ENCODE data around the gene WNT6.

DNA sequence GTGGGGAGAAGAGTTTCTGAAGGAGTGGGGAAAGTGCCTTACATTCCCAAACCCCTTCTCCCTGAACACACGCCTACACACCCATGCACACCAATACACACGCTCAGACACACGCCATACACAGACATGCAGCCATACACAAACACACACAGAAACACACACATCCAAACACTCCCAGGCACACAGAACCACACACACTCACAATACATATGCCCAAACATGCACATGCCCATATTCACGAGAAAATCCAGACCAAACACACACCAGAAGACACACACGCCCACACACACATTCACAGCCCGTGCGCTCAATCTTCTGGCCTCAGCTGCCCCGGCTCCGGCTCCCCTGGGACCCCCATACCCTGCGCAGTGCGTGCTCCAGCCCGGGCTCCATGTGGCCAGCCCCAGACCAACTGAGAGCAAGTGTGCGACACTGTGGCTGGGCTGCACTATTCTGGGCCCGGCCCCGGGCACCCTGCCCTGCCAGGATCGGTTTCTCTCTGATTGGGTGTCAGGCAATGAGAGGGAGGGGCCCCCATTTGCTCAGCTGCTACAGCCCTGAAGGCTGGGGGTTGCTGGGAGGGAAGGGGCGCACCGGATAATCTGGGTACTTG, 28.1 kb upstream of the WNT6 start, which contains the start of gene PRKAG3:
- no peak for TF ChIP-seq EZH2phosphoT487 (IDR thresholded peaks at IDR 0.05; ENCODE audit: low read length)
- TF ChIP-seq, protein P1, sequence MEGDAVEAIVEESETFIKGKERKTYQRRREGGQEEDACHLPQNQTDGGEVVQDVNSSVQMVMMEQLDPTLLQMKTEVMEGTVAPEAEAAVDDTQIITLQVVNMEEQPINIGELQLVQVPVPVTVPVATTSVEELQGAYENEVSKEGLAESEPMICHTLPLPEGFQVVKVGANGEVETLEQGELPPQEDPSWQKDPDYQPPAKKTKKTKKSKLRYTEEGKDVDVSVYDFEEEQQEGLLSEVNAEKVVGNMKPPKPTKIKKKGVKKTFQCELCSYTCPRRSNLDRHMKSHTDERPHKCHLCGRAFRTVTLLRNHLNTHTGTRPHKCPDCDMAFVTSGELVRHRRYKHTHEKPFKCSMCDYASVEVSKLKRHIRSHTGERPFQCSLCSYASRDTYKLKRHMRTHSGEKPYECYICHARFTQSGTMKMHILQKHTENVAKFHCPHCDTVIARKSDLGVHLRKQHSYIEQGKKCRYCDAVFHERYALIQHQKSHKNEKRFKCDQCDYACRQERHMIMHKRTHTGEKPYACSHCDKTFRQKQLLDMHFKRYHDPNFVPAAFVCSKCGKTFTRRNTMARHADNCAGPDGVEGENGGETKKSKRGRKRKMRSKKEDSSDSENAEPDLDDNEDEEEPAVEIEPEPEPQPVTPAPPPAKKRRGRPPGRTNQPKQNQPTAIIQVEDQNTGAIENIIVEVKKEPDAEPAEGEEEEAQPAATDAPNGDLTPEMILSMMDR (IDR thresholded peaks at IDR 0.05; ENCODE audit: low read length): no peak
